Adrenal gland (tissue), 12 donors: ENCODE data around the gene INPP4A. TPM values are rescaled to one million over a fixed set of nuclear protein-coding genes. Genes with fewer than 3 reads are reported as not detected.

ENCODE experiments used
- DNase-seq, 7 donors: peaks; one replicate each; pipeline ENCODE4 v3.0.0-alpha.2; 2019 to 2020
- H3K27ac ChIP-seq, 5 donors: fragments of 200-600 bp; sonication (generic) in 4 of 5; 1 replicate in 3 of 5; 2 replicates in 2 of 5; pipeline versions ENCODE4 v1.5.1 to v1.8.0; 2016 to 2020; ENCODE audit warnings: mild to moderate bottlenecking in 1 of 5
- H3K27me3 ChIP-seq: fragments of 200-600 bp; 2 replicates; pipeline ENCODE4 v1.8.0; 2021
- H3K36me3 ChIP-seq, 2 donors: fragments of 200-600 bp; replicated peaks in 1 of 2; 1 replicate in 1 of 2; 2 replicates in 1 of 2; pipeline versions ENCODE4 v1.5.1 to v1.8.0; 2018 to 2022
- H3K4me1 ChIP-seq, 2 donors: fragments of 200-600 bp; replicated peaks in 1 of 2; 1 replicate in 1 of 2; 2 replicates in 1 of 2; pipeline versions ENCODE4 v1.5.1 to v1.8.0; 2018 to 2021
- H3K4me3 ChIP-seq, 4 donors: fragments of 200-600 bp; sonication (generic) in 3 of 4; one replicate each; pipeline ENCODE4 v1.5.1; 2016 to 2018
- H3K9me3 ChIP-seq, 3 donors: fragments of 200-600 bp; sonication (generic) in 1 of 3; replicated peaks in 1 of 3; 1 replicate in 2 of 3; 2 replicates in 1 of 3; pipeline versions ENCODE4 v1.5.1 to v1.8.0; 2016 to 2021
- CTCF ChIP-seq, 6 experiments: fragments of 450-650 bp in 4 of 6; fragments of 200-600 bp in 2 of 6; sonication (generic) in 1 of 6; IDR thresholded peaks; 1 replicate in 5 of 6; 2 replicates in 1 of 6; pipeline versions ENCODE4 v1.5.1 to v1.8.0; 2016 to 2021; ENCODE audit warnings: antibody characterized with exemption in 6 of 6, mild to moderate bottlenecking in 2 of 6, moderate library complexity in 1 of 6
- POLR2A ChIP-seq, 2 donors: fragments of 450-650 bp; IDR thresholded peaks; one replicate each; pipeline ENCODE4 v1.6.1; 2017; ENCODE audit warnings: antibody characterized with exemption in 2 of 2, mild to moderate bottlenecking in 2 of 2, moderate library complexity in 1 of 2
- WGBS, 4 donors: extraction: QIAGEN DNeasy Blood & Tissue Kit in 2 of 4; methylation state at CpG; one replicate each; pipeline versions ENCODE4 v1.1.5 to v1.1.7; 2013 to 2017; 5-methylcytosine and 5-hydroxymethylcytosine counted together
- intact Hi-C, 2 donors: fragments of 100-400 bp; cut with DNase I; formaldehyde crosslinking; loops; one replicate each; pipeline versions ENCODE4 v1.14.1 to v1.15.0; 2022 to 2023
- polyA plus RNA-seq, 3 donors: library from polyadenylated mRNA; stranded (reverse); fragments of 200-250 nt in 2 of 3; fragments of 350-450 nt in 1 of 3; fragmentation: Illumina TruSeq in 1 of 3; extraction: RNeasy Lipid Tissue Mini Kit (QIAGEN cat#74804) in 1 of 3; gene quantifications; one replicate each; pipeline ENCODE4 v1.2.3, GENCODE V29; 2013 to 2014
- total RNA-seq, 9 donors: library from RNA; depleted of rRNA in 4 of 9; stranded (reverse); fragments of >200 nt in 4 of 9; fragments of 120-200 nt in 1 of 9; fragmentation: NEBNext Ultra II Directional in 1 of 9; extraction: Animal tissue kit (Norgen Biotek cat#: 25700) in 1 of 9; gene quantifications; one replicate each; pipeline versions ENCODE4 v1.1.0 to v1.2.4, GENCODE V29; 2013 to 2023
- donor health status: healthy with polysubstance abuse.
- donor health status: Bipolar disorder and iron deficiency.
- donor health status: DM: yes; HTN: yes; CAD: no.
- donor health status: DM: no; HTN: no; CAD: no.
- donor health status: DM: no; HTN: no; CAD: no.
- donor health status: DM: yes; HTN: yes; CAD: no.

INPP4A gene
- total and polyA plus RNA-seq, 12 donors = 8.8 to 40.5 (median 27.3) TPM

GRCh38 chr2:98445177-98445682 is 572 bp downstream of the INPP4A start:
- peak in 3 of 7 donors; percentile 27 to 39 (median 36) for DNase-seq

GRCh38 chr2:98445683-98446581 is 1.3 kb downstream of the INPP4A start:
- no peaks in the 10 kb centered on the region for H3K36me3 ChIP-seq
- H3K9me3 ChIP-seq = no peaks in the 10 kb centered on the region
- H3K4me3 ChIP-seq = peak overlapping the region in 2 of 4 donors; percentile 93 to 95
- TF ChIP-seq CTCF (IDR thresholded peaks at IDR 0.05) (no peak), POLR2A (IDR thresholded peaks at IDR 0.05) (no peak)
- H3K4me1 ChIP-seq = peaks cover 19 to 25% of the 10 kb centered on the region in 2 donors
- no peak for DNase-seq
- WGBS, 4 donors = 51 to 61% (median 52%) methylated on average over 19 of the region's 19 CpGs
- intact Hi-C loops = loop anchor here in 1 of 2 donors (10.0 kb wide), 1 partner anchor 159 kb away; the partner anchor contains the start of genes COA5 and UNC50
- H3K27me3 ChIP-seq = no peaks in the 10 kb centered on the region
- H3K27ac ChIP-seq = peak overlapping the region in 4 of 5 donors; percentile 43 to 92 (median 76)

More at GRCh38 chr2:98445177-98445682, 572 bp downstream of the INPP4A start:
- Histone ChIP-seq H3K4me1 (peaks cover 19 to 25% of the 10 kb centered on the region in 2 donors), H3K4me3 (peak overlapping the region; percentile 3 to 95 (median 70)), H3K27me3 (no peaks in the 10 kb centered on the region), H3K27ac (peak overlapping the region in 4 of 5 donors; percentile 43 to 92 (median 76)), H3K36me3 (no peaks in the 10 kb centered on the region), H3K9me3 (no peaks in the 10 kb centered on the region)
- WGBS, 4 donors = 0 to 1% (median 0%) methylated on average over 4 to 34 of the region's 34 CpGs
- TF ChIP-seq CTCF (IDR thresholded peaks at IDR 0.05) (no peak), POLR2A (IDR thresholded peaks at IDR 0.05) (no peak)
- intact Hi-C loops = loop anchor here in 1 of 2 donors (10.0 kb wide), 1 partner anchor 160 kb away; the partner anchor contains the start of genes COA5 and UNC50

- Histone ChIP-seq H3K9me3 (no peaks in the 10 kb centered on the region), H3K36me3 (no peaks in the 10 kb centered on the region), H3K4me3 (no peak overlapping the region), H3K4me1 (peaks cover 19 to 25% of the 10 kb centered on the region in 2 donors), H3K27ac (no peak overlapping the region), H3K27me3 (no peaks in the 10 kb centered on the region)
- 71 to 83% (median 81%) methylated on average over 6 of the region's 6 CpGs for WGBS, 4 donors
- TF ChIP-seq CTCF (IDR thresholded peaks at IDR 0.05) (no peak), POLR2A (IDR thresholded peaks at IDR 0.05) (no peak)
- no peak for DNase-seq
- intact Hi-C loops = loop anchor here in 1 of 2 donors (10.0 kb wide), 1 partner anchor 158 kb away; the partner anchor contains the start of genes COA5 and UNC50
Observed at GRCh38 chr2:98446850-98447249, 2.2 kb downstream of the INPP4A start.
